HepG2 (cell line): ENCODE data around the gene PARP8. TPM values are rescaled to one million over a fixed set of nuclear protein-coding genes. Genes with fewer than 3 reads are reported as not detected.

Source experiments
- ATAC-seq: fragments of 200-7000 bp; cut with Tn5 transposase; 3 replicates; pipeline ENCODE4 v1.9.1; 2020; ENCODE audit warnings: mild to moderate bottlenecking, moderate library complexity
- BruUV-seq: library from RNA; stranded (reverse); fragments of 400-500 nt; replicated peaks from 2 replicates; lab custom pipeline; 2021; lab: Mats Ljungman, UMichigan
- CTCF ChIA-PET: fragments of 300-600 bp; formaldehyde crosslinking; extraction: SDS; loops from one replicate; lab custom pipeline; 2021; ENCODE audit warnings: low total read pairs, inconsistent platforms, low intra/inter-chr PET ratio; lab: Yijun Ruan, JAX
- POLR2A ChIA-PET: fragments of 350-600 bp; sonication (Branson Sonifier 250); formaldehyde crosslinking; loops from one replicate; lab custom pipeline; 2020; ENCODE audit warnings: antibody characterized with exemption, inconsistent platforms; lab: Yijun Ruan, JAX
- DNase-seq: peaks from one replicate; pipeline ENCODE4 v3.0.0-alpha.2; 2015; ENCODE audit warnings: low spot score
- FAIRE-seq: peaks from 3 replicates; lab custom pipeline; 2011; peaks lifted over from hg19 to GRCh38; lab: Jason Lieb, UNC
- H2AFZ ChIP-seq: one replicate; pipeline ENCODE4 v1.6.1; 2011; ENCODE audit warnings: low read length, inconsistent platforms
- H3K27ac ChIP-seq: fragments of 300-600 bp; 3 replicates; pipeline ENCODE4 v1.8.0; 2011; ENCODE audit warnings: mixed run types, mild to moderate bottlenecking, mixed read lengths, low read length, inconsistent platforms; ENCODE audit not compliant: insufficient read depth; ENCODE audit errors: extremely low read length
- H3K27me3 ChIP-seq, 2 experiments: fragments of 200-600 bp in 1 of 2; 2 replicates in 1 of 2; 3 replicates in 1 of 2; pipeline versions ENCODE4 v1.6.0 to v1.8.0; 2011; ENCODE audit warnings: low read length in 2 of 2, mild to moderate bottlenecking in 2 of 2, moderate library complexity in 2 of 2, inconsistent platforms in 1 of 2; ENCODE audit not compliant: insufficient read depth in 2 of 2, control insufficient read depth in 1 of 2
- H3K36me3 ChIP-seq, 2 experiments: fragments of 200-600 bp in 1 of 2; replicated peaks in 1 of 2; 2 replicates in 1 of 2; 3 replicates in 1 of 2; pipeline versions ENCODE4 v1.5.1 to v1.8.0; 2011; ENCODE audit warnings: low read length in 2 of 2, inconsistent platforms in 1 of 2; ENCODE audit not compliant: insufficient read depth in 2 of 2, control insufficient read depth in 1 of 2
- H3K4me1 ChIP-seq: 2 replicates; pipeline ENCODE4 v1.5.1; 2012; ENCODE audit warnings: low read length, inconsistent platforms; ENCODE audit not compliant: insufficient read depth
- H3K4me2 ChIP-seq: 2 replicates; pipeline ENCODE4 v1.6.0; 2011; ENCODE audit warnings: low read depth, low read length, inconsistent platforms
- H3K4me3 ChIP-seq, 3 experiments: fragments of 200-600 bp in 1 of 3; sonication (generic), shearing (Covaris generic) in 1 of 3; replicated peaks in 1 of 3; 2 replicates each; pipeline ENCODE4 v1.5.1; 2011 to 2016; ENCODE audit warnings: low read length in 3 of 3, inconsistent platforms in 2 of 3, low read depth in 2 of 3, mild to moderate bottlenecking in 2 of 3, control low read depth in 1 of 3, mixed read lengths in 1 of 3; ENCODE audit not compliant: insufficient read depth in 1 of 3
- H3K79me2 ChIP-seq: one replicate; pipeline ENCODE4 v1.6.1; 2011; ENCODE audit warnings: low read length, inconsistent platforms; ENCODE audit not compliant: insufficient read depth
- H3K9ac ChIP-seq: 2 replicates; pipeline ENCODE4 v1.6.0; 2011; ENCODE audit warnings: mild to moderate bottlenecking, low read depth, low read length, inconsistent platforms; ENCODE audit not compliant: insufficient read depth
- H3K9me3 ChIP-seq: 2 replicates; pipeline ENCODE4 v1.5.1; 2012; ENCODE audit warnings: mild to moderate bottlenecking, low read length
- H4K20me1 ChIP-seq: 2 replicates; pipeline ENCODE4 v1.6.0; 2011; ENCODE audit warnings: inconsistent platforms, mild to moderate bottlenecking, low read length, moderate library complexity; ENCODE audit not compliant: insufficient read depth
- CEBPG ChIP-seq: IDR thresholded peaks from 2 replicates; pipeline ENCODE4 v1.6.1; 2016
- HCFC1 ChIP-seq: fragments of 150-350 bp; IDR thresholded peaks from 2 replicates; pipeline ENCODE4 v1.6.1; 2014; ENCODE audit warnings: low read depth, low read length
- KLF12 ChIP-seq: sonication (generic); formaldehyde crosslinking; IDR thresholded peaks from 2 replicates; pipeline ENCODE4 v1.4.0; 2020; ENCODE audit warnings: missing genetic modification reagents, borderline replicate concordance
- USF2 ChIP-seq, 2 experiments: sonication (generic) in 1 of 2; formaldehyde crosslinking in 1 of 2; IDR thresholded peaks; 2 replicates each; pipeline versions ENCODE4 v1.5.1 to v1.6.1; 2011 to 2020; ENCODE audit warnings: borderline replicate concordance in 1 of 2, low read depth in 1 of 2, low read length in 1 of 2, mild to moderate bottlenecking in 1 of 2, missing genetic modification reagents in 1 of 2, moderate library complexity in 1 of 2
- ZNF484 ChIP-seq: sonication (generic); formaldehyde crosslinking; IDR thresholded peaks from 2 replicates; pipeline ENCODE4 v1.5.1; 2020; ENCODE audit warnings: mild to moderate bottlenecking, low read depth, missing genetic modification reagents, borderline replicate concordance
- ZNF761 ChIP-seq: sonication (generic); formaldehyde crosslinking; conservative IDR thresholded peaks from 2 replicates; pipeline ENCODE4 v1.4.0; 2020; ENCODE audit warnings: mild to moderate bottlenecking, missing genetic modification reagents
- WGBS: methylation state at CpG from one replicate; pipeline ENCODE4 v1.1.6; 2017; ENCODE audit warnings: low lambda C conversion rate; 5-methylcytosine and 5-hydroxymethylcytosine counted together
- in situ Hi-C: cut with HindIII; loops from 2 replicates; pipeline ENCODE4 v1.10.0; 2017; ENCODE audit warnings: low pct_unique_long_range_greater_than_20kb; ENCODE audit not compliant: extremely low pct_ligation_motif_present
- intact Hi-C: fragments of 100-400 bp; cut with micrococcal nuclease; formaldehyde crosslinking; loops from one replicate; pipeline ENCODE4 v1.10.0; 2022; ENCODE audit not compliant: unreplicated experiment
- polyA plus RNA-seq, 8 experiments: library from polyadenylated mRNA; depleted of rRNA in 3 of 8; stranded (reverse) in 7 of 8; unstranded in 1 of 8; fragments of >200 nt; fragmentation: Illumina TruSeq in 4 of 8; extraction: Trizol in 4 of 8; gene quantifications; 2 replicates each; pipeline versions ENCODE4 v1.2.1 to v1.2.3, GENCODE V29; 2011 to 2016; ENCODE audit warnings: low read depth in 4 of 8, missing spikeins in 1 of 8, mixed read lengths in 1 of 8; ENCODE audit not compliant: insufficient read depth in 1 of 8
- total RNA-seq, 5 experiments: library from RNA; depleted of rRNA; stranded (reverse); fragments of >200 nt; fragmentation: Illumina TruSeq; extraction: Trizol; gene quantifications; 2 replicates each; pipeline ENCODE4 v1.2.3, GENCODE V29; 2016; ENCODE audit warnings: low read depth in 1 of 5
- TF ChIP-seq, protein P1 (sequence below): sonication (generic); formaldehyde crosslinking; IDR thresholded peaks from 2 replicates; pipeline ENCODE4 v1.9.0; 2021; ENCODE audit warnings: missing genetic modification reagents, borderline replicate concordance
- TF ChIP-seq, protein P2 (sequence below): sonication (generic); formaldehyde crosslinking; IDR thresholded peaks from 2 replicates; pipeline ENCODE4 v1.5.0; 2020; ENCODE audit warnings: mild to moderate bottlenecking, missing genetic modification reagents, borderline replicate concordance

Gene PARP8
- total and polyA plus RNA-seq, 2 of the 13 experiments (the other 11 are each of a cell fraction or from before 2014, with no cell fraction given), result 0.11 to 0.29 TPM

- Histone ChIP-seq H3K4me2 (no peak overlapping the region), H3K9ac (no peak overlapping the region), H3K27me3 (no peaks in the 10 kb centered on the region), H3K27ac (no peak overlapping the region), H3K36me3 (no peaks in the 10 kb centered on the region), H4K20me1 (no peaks in the 10 kb centered on the region), H3K4me1 (no peaks in the 10 kb centered on the region), H2AFZ (no peak overlapping the region), H3K9me3 (no peaks in the 10 kb centered on the region), H3K4me3 (no peak overlapping the region), H3K79me2 (no peaks in the 10 kb centered on the region)
- no peak for FAIRE-seq
- no TSS peak for BruUV-seq
- in situ Hi-C loops, result no loop called here
- intact Hi-C loops, result no loop called here
- ATAC-seq, result no peak
- ChIA-PET POLR2A (no interaction called here), CTCF (no interaction called here)
- TF ChIP-seq KLF12, result no peak
- no peak for DNase-seq
- WGBS, result 33% methylated on average over 4 of the region's 4 CpGs
These were observed 74.4 kb downstream of the PARP8 start for GRCh38 chr5:50740832-50741231.

DNA sequence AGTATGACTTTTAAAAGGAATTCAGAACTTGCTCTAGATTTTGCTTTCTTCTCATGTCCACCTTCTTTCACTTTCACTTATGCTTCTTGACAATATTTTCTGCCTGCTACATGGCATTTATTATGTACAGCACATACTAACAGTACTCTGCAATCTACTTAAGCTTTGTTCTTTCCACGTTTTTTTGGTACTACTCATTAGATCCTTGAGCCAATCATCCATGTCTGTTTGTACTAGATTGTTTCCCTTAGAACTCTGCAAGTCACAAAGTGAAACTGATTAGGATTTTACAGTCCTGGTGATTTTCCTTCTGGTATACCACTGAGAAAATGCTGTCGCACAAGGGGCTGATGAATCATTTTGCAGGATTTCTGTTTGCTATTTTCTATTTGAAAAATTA, 78.3 kb downstream of the PARP8 start:
- no peaks in the 10 kb centered on the region for H3K27me3 ChIP-seq
- no peak for FAIRE-seq
- BruUV-seq, result no TSS peak
- no peak for DNase-seq
- no peak overlapping the region for H2AFZ ChIP-seq
- in situ Hi-C loops, result no loop called here
- POLR2A ChIA-PET, result no interaction called here
- no peaks in the 10 kb centered on the region for H3K79me2 ChIP-seq
- no peaks in the 10 kb centered on the region for H3K4me1 ChIP-seq
- intact Hi-C loops, result no loop called here
- H3K27ac ChIP-seq, result no peak overlapping the region
- 17% methylated on average over 2 of the region's 2 CpGs for WGBS
- no peaks in the 10 kb centered on the region for H3K9me3 ChIP-seq
- H3K9ac ChIP-seq, result no peak overlapping the region
- no peaks in the 10 kb centered on the region for H3K36me3 ChIP-seq
- no peak overlapping the region for H3K4me3 ChIP-seq
- no peaks in the 10 kb centered on the region for H4K20me1 ChIP-seq
- CTCF ChIA-PET, result no interaction called here
- ATAC-seq, result no peak
- H3K4me2 ChIP-seq, result peak overlapping the region; percentile 39; the same call in 1 of the 2 replicates
- TF ChIP-seq ZNF484 (CRISPR knock-in tag) (no peak), ZNF761 (CRISPR knock-in tag) (no peak), USF2 (IDR thresholded peaks at IDR 0.05; ENCODE audit: low read depth, low read length) (no peak), USF2 (CRISPR knock-in tag; IDR thresholded peaks at IDR 0.05; ENCODE audit: borderline replicate concordance) (no peak), HCFC1 (no peak), CEBPG (CRISPR knock-in tag) (no peak)
- TF ChIP-seq, protein P1, sequence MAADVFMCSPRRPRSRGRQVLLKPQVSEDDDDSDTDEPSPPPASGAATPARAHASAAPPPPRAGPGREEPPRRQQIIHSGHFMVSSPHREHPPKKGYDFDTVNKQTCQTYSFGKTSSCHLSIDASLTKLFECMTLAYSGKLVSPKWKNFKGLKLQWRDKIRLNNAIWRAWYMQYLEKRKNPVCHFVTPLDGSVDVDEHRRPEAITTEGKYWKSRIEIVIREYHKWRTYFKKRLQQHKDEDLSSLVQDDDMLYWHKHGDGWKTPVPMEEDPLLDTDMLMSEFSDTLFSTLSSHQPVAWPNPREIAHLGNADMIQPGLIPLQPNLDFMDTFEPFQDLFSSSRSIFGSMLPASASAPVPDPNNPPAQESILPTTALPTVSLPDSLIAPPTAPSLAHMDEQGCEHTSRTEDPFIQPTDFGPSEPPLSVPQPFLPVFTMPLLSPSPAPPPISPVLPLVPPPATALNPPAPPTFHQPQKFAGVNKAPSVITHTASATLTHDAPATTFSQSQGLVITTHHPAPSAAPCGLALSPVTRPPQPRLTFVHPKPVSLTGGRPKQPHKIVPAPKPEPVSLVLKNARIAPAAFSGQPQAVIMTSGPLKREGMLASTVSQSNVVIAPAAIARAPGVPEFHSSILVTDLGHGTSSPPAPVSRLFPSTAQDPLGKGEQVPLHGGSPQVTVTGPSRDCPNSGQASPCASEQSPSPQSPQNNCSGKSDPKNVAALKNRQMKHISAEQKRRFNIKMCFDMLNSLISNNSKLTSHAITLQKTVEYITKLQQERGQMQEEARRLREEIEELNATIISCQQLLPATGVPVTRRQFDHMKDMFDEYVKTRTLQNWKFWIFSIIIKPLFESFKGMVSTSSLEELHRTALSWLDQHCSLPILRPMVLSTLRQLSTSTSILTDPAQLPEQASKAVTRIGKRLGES (CRISPR knock-in tag), result no peak
- TF ChIP-seq, protein P2, sequence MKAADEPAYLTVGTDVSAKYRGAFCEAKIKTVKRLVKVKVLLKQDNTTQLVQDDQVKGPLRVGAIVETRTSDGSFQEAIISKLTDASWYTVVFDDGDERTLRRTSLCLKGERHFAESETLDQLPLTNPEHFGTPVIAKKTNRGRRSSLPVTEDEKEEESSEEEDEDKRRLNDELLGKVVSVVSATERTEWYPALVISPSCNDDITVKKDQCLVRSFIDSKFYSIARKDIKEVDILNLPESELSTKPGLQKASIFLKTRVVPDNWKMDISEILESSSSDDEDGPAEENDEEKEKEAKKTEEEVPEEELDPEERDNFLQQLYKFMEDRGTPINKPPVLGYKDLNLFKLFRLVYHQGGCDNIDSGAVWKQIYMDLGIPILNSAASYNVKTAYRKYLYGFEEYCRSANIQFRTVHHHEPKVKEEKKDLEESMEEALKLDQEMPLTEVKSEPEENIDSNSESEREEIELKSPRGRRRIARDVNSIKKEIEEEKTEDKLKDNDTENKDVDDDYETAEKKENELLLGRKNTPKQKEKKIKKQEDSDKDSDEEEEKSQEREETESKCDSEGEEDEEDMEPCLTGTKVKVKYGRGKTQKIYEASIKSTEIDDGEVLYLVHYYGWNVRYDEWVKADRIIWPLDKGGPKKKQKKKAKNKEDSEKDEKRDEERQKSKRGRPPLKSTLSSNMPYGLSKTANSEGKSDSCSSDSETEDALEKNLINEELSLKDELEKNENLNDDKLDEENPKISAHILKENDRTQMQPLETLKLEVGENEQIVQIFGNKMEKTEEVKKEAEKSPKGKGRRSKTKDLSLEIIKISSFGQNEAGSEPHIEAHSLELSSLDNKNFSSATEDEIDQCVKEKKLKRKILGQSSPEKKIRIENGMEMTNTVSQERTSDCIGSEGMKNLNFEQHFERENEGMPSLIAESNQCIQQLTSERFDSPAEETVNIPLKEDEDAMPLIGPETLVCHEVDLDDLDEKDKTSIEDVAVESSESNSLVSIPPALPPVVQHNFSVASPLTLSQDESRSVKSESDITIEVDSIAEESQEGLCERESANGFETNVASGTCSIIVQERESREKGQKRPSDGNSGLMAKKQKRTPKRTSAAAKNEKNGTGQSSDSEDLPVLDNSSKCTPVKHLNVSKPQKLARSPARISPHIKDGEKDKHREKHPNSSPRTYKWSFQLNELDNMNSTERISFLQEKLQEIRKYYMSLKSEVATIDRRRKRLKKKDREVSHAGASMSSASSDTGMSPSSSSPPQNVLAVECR (CRISPR knock-in tag), result no peak
